ENCODE data around the gene PRKX. TPM values are rescaled to one million over a fixed set of nuclear protein-coding genes. Genes with fewer than 3 reads are reported as not detected.
"Not testable (repeated sequence)": the region's sequence is repeated elsewhere in the genome, so short reads cannot be mapped to it uniquely, and the experiment has no call there.

PRKX gene
- total RNA-seq, 2 donors from 2014 or later = 49.0 to 74.4 TPM

DNA sequence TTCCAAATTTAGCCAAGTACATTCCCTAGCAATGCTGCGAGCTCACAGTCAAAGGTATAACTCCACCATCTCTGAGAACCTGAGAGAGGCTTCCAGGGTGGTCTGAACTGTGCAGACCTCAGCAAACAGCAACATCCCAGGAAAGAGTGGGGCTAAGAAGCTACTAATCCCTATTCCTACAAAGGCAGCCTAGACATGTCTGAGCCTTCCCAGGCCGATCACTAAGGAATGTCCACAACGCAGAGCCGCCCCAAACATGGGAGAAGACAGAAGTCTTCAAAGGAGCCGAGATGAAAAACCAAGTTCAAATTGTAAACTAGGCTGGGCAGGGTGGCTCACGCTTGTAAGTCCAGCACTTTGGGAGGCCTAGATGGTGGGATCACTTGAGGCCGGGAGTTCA is 30.2 kb downstream of the PRKX start:
- not testable (repeated sequence) for H3K9me3 Mint-ChIP-seq; H3K36me3 Mint-ChIP-seq; DNase-seq (ENCODE audit: low spot score in 2 of 2); H3K27ac Mint-ChIP-seq; ATAC-seq

DNA sequence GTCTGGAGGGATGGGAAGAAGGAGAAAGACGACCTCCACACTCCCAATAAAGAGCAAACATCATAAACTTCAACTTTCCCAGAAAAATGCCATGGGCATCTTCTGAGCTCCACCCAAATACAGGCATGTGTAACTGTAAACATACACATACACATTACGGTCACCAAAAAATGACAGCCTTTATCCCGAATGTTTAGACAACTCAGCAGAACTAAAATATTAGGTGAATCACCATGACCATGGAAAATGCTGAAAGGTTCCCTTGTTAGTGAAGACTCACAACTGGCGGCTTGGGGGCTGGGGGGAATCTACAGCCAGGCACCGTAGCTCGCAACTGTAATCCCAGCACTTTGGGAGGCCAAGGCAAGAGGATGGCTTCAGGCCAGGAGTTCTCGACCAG is 33.0 kb downstream of the PRKX start:
- ATAC-seq (no peak), DNase-seq (ENCODE audit: low spot score in 2 of 2) (no peak)
- no peak overlapping the region for H3K27ac Mint-ChIP-seq
- no peaks in the 10 kb centered on the region for H3K9me3 Mint-ChIP-seq
- peaks cover 0 to 5% of the 10 kb centered on the region in 2 donors for H3K36me3 Mint-ChIP-seq

DNA sequence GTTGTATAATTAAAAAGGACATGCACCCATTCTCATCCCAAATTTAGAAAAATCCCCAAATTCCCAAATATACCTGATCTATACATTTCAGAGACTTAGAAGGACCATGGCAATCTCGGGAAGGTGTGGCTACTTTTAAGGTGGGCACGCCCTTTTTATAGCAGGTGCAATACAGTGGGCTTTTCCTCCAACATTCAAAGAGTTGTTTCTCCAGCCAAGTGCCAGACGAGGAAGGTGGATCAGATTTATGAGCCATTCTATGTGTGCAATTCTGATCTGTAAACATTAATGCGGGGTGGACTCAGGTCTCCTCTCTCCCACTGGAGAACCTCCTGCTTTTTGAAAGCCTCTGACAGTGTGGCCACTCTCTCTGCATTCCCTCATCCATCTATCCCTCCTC is 33.8 kb downstream of the PRKX start:
- Mint-ChIP-seq H3K36me3 (peaks cover under 1 to 6% of the 10 kb centered on the region in 2 donors), H3K27ac (no peak overlapping the region), H3K9me3 (no peaks in the 10 kb centered on the region)
- DNase-seq (ENCODE audit: low spot score in 2 of 2) (no peak), ATAC-seq (no peak)

DNA sequence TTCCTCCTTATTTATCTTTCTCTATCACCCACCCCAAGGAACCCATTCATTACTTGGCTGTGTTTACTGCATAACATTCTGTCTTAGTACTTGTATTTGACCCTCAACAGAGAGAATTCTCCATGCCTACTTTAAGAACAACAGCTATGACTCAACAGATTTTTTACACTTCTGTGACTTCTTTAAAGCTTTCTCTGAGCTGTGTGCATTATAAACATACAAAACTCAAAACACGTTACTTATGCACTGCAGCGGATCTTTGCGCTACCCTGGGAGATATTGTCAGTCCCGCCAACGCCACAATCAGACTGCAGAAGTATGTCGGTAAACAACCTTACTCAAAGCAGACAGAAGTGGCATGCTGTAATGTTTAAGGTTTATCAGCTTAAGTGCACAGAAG is 35.1 kb downstream of the PRKX start:
- ATAC-seq = no peak
- Mint-ChIP-seq H3K36me3 (peaks cover 4 to 9% of the 10 kb centered on the region in 2 donors), H3K9me3 (no peaks in the 10 kb centered on the region), H3K27ac (no peak overlapping the region)
- DNase-seq (ENCODE audit: low spot score in 2 of 2) = no peak

- Mint-ChIP-seq H3K9me3 (no peaks in the 10 kb centered on the region), H3K36me3 (peaks cover 4 to 16% of the 10 kb centered on the region in 2 donors), H3K27ac (no peak overlapping the region)
- DNase-seq (ENCODE audit: low spot score in 2 of 2) (no peak), ATAC-seq (no peak)
Observed at GRCh38 chrX:3674881-3675280, 38.6 kb downstream of the PRKX start.

- H3K9me3 Mint-ChIP-seq = no peaks in the 10 kb centered on the region
- no peak for DNase-seq (ENCODE audit: low spot score in 2 of 2)
- H3K27ac Mint-ChIP-seq = no peak overlapping the region
- ATAC-seq = no peak
- H3K36me3 Mint-ChIP-seq = peaks cover 4 to 9% of the 10 kb centered on the region in 2 donors
Observed at GRCh38 chrX:3669841-3670475, 43.5 kb downstream of the PRKX start.

DNA sequence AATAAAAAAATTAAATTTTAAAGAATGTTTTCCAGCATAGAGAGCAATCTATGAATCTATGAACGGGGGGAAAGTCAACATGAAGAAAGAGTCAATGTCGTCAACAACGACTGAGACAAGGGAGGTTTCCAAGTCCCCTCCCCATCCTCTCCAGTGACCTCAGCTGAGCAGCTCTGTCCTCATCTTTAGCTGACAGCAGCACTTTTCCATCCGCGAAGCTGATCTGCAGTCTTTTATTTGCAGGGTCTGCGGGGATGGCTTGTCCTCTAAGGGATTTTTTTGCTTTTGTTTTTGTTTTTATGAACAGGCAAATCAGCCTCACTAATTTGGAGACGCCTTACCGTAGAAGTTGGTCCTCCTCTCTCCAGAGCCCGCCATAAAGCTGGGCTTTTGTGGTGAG is 46.5 kb downstream of the PRKX start:
- no peak for DNase-seq (ENCODE audit: low spot score in 2 of 2)
- no peaks in the 10 kb centered on the region for H3K36me3 Mint-ChIP-seq
- H3K9me3 Mint-ChIP-seq = no peaks in the 10 kb centered on the region
- H3K27ac Mint-ChIP-seq = no peak overlapping the region
- no peak for ATAC-seq

DNA sequence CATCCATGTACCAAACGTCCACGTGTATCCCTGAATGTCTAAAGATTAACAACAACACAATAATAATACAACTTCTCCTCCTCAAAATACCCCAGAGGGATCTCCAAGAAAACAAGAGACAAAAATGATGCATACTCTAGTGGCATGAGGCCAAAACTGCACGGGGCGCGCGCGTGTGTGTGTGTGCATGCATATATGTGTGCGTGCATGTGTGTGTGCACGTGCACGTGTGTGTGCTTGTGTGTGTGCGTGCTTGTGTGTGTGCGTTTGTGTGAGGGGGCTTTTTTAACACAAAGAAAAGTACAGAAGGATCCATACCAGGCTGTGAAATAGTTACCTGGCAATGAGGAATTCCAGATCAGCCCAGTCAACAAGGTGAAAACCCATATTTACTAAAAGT is 48.5 kb downstream of the PRKX start:
- Mint-ChIP-seq H3K27ac (no peak overlapping the region), H3K9me3 (no peaks in the 10 kb centered on the region), H3K36me3 (no peaks in the 10 kb centered on the region)
- DNase-seq (ENCODE audit: low spot score in 2 of 2) (no peak), ATAC-seq (no peak)

- not testable (repeated sequence) for ATAC-seq; H3K36me3 Mint-ChIP-seq; H3K9me3 Mint-ChIP-seq; DNase-seq (ENCODE audit: low spot score in 2 of 2)
- peak overlapping the region; percentile 35 to 60 for H3K27ac Mint-ChIP-seq
Observed at GRCh38 chrX:3663576-3664250, 49.7 kb downstream of the PRKX start.

DNA sequence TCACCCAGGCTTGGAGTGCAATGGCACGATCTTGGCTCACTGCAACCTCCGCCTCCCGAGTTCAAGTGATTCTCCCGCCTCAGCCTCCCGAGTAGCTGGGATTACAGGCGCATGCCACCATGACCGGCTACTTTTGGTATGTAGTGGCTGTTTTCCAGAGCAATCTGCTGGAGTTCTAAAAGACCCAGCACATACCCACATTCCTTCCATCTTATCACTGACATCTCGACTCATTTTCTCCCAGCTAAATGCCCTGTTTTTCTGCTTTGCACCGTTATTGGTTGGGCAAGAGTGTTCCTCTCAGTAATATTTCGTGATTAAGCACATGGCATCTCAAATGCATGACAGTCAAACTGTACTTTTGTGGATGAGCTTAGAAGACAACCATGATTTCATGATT is 53.7 kb downstream of the PRKX start:
- DNase-seq (ENCODE audit: low spot score in 2 of 2) = no peak
- ATAC-seq = no peak
- Mint-ChIP-seq H3K9me3 (no peaks in the 10 kb centered on the region), H3K27ac (no peak overlapping the region), H3K36me3 (no peaks in the 10 kb centered on the region)

DNA sequence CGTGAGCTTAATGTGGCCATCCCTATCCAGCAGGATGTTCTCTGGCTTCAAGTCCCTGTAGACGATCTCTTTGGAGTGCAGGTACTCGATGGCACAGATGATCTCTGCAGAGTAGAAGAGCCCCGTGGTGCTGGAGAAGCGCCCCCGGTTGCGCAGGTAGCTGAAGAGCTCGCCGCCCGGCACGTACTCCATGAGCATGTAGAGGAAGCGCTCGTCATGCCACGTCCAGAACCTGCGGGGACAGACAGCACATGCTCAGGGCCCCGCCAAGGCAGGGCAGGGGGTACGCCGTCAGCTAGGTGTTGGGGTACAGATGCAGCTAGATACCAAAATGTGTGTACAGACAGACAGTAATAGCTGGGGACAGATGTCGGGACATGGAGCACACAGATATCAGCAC is 58.3 kb downstream of the PRKX start:
- H3K27ac Mint-ChIP-seq = no peak overlapping the region
- no peak for DNase-seq (ENCODE audit: low spot score in 2 of 2)
- no peaks in the 10 kb centered on the region for H3K36me3 Mint-ChIP-seq

GRCh38 chrX:3653111-3653510 is 60.3 kb downstream of the PRKX start:
- Mint-ChIP-seq H3K36me3 (no peaks in the 10 kb centered on the region), H3K9me3 (no peaks in the 10 kb centered on the region), H3K27ac (peak overlapping the region in 1 of 2 donors; percentile 62)
- DNase-seq (ENCODE audit: low spot score in 2 of 2) (no peak), ATAC-seq (no peak)

More for the DNA sequence above, 58.3 kb downstream of the PRKX start:
- H3K9me3 Mint-ChIP-seq = no peaks in the 10 kb centered on the region
- no peak for ATAC-seq

DNA sequence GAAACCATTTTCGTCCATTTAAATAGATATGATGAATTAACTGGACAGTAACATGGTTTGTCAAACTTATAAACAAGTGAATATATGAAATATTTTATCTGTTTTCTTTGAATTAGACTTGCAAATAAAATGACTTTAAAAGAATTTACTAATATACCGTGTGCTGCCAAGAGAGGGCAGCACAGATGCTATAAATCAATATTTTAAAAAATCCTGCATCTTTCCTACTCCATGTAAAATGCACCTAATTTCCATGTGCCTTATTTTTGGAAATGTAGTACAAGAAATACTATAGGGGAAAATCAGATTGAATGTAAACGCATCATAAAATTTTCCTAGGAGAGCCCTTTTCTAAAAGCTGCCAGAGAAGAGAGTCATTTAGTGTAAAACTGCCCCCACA is 62.2 kb downstream of the PRKX start:
- Mint-ChIP-seq H3K36me3 (no peaks in the 10 kb centered on the region), H3K27ac (no peak overlapping the region), H3K9me3 (no peaks in the 10 kb centered on the region)
- no peak for ATAC-seq
- DNase-seq (ENCODE audit: low spot score in 2 of 2) = no peak

- DNase-seq (ENCODE audit: low spot score in 2 of 2) (no peak), ATAC-seq (no peak)
- Mint-ChIP-seq H3K27ac (no peak overlapping the region), H3K9me3 (no peaks in the 10 kb centered on the region), H3K36me3 (no peaks in the 10 kb centered on the region)
Observed at GRCh38 chrX:3648084-3648483, 65.4 kb downstream of the PRKX start.

- not testable (repeated sequence) for H3K27ac Mint-ChIP-seq; H3K36me3 Mint-ChIP-seq; DNase-seq (ENCODE audit: low spot score in 2 of 2); H3K9me3 Mint-ChIP-seq
- ATAC-seq = peak; percentile 56 to 70
Observed at GRCh38 chrX:3639858-3640631, 73.4 kb downstream of the PRKX start.

- Mint-ChIP-seq H3K36me3 (no peaks in the 10 kb centered on the region), H3K9me3 (no peaks in the 10 kb centered on the region), H3K27ac (no peak overlapping the region)
- ATAC-seq = no peak
- no peak for DNase-seq (ENCODE audit: low spot score in 2 of 2)
Observed at GRCh38 chrX:3639236-3639635, 74.2 kb downstream of the PRKX start.

DNA sequence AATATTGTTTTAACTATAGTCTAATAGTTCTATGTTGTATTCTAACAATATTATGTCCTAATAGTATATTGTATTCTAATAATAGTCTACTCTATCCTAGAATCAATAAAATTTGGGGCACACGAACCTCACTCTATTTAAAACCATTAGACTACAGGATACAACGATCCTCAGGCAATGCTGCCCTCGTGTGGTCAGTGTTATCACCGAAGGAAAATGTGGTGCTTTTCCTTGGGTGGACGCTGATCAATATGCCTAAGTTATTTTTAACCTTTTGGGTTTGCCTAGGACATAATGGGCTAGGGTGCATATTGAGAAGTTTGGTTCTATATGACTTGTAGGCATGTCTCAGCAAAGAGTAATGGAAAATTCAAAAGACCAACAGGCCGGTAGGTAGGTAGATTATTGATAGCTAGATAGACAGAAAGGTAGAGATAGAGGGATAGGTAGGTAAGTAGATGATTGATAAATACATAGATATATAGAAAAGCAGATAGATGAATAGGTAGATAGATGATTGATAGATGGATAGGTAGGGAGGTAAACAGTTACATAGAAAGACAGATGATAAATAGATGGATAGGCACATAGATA is 75.1 kb downstream of the PRKX start:
- DNase-seq (ENCODE audit: low spot score in 2 of 2) (peak in 1 of 2 donors; percentile 7), ATAC-seq (no peak)
- Mint-ChIP-seq H3K36me3 (no peaks in the 10 kb centered on the region), H3K9me3 (no peaks in the 10 kb centered on the region), H3K27ac (no peak overlapping the region)

Data from activated naive CD4-positive, alpha-beta T cell treated with anti-CD3 and anti-CD28 coated beads, Interleukin-2, amount 50 U/mL, for 72 hours (primary cell).